ENCODE results near the gene CARD14.

DNA sequence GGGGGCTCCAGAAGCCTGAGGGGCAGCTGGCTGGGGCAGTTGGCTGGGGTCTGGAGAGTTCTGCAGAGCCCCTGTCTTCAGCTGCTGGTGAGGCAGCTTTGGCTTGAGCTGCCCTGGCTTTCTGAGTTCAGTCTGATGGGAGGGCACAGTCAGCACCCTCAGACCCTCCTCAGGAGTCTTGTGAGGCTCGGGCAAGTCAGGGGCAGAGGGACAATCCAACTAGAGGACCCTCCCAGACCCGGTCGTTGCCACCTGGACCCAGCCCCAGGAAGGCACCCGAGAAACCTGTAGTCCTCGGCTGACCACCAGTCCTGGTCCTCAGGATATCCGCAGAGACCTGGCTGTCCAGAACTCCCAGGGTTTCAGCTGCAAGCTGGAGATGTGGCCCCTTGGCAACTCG, 1.9 kb downstream of the CARD14 start:
- TF ChIP-seq CTCF (conservative IDR thresholded peaks at IDR 0.05) (no peak), EZH2 (IDR thresholded peaks at IDR 0.05; ENCODE audit: low read depth) (no peak)

All from PC-9 (cell line).